Epithelial cell of esophagus (primary cell): ENCODE measurements around the gene GRIK2.

Source experiments
- DNase-seq: peaks from one replicate; pipeline ENCODE4 v3.0.0; 2010; ENCODE audit warnings: low read depth
- H3K4me3 ChIP-seq: 2 replicates; pipeline ENCODE4 v1.5.1; 2011; ENCODE audit warnings: mild to moderate bottlenecking, low read length, control low read depth
- TF ChIP-seq, protein P1 (sequence below): IDR thresholded peaks from 2 replicates; pipeline ENCODE4 v1.5.1; 2011; ENCODE audit warnings: low read depth, mild to moderate bottlenecking, low read length, control low read depth, inconsistent platforms; ENCODE audit not compliant: insufficient read depth; ENCODE audit errors: missing control alignments

GRIK2 gene

DNA sequence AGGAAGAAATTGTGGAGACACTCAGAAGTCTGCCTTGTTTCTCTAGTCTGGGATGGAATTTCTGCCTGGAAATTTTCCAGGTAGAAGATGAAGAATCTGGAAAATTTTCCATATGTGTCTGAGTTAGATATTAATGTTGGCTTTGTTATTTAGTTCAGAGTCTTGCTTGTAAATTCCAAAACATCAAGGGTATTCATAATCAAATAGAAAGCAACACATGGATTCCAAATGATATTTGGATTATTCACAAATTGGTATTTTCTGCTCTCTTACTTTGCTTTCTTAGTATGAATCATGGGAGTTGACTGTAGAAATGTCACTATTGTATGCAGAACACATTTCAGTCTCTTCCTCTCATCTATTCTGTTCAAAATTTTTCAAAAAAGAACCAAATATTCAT lies 116.0 kb downstream of the GRIK2 start:
- DNase-seq, result no peak
- TF ChIP-seq, protein P1, sequence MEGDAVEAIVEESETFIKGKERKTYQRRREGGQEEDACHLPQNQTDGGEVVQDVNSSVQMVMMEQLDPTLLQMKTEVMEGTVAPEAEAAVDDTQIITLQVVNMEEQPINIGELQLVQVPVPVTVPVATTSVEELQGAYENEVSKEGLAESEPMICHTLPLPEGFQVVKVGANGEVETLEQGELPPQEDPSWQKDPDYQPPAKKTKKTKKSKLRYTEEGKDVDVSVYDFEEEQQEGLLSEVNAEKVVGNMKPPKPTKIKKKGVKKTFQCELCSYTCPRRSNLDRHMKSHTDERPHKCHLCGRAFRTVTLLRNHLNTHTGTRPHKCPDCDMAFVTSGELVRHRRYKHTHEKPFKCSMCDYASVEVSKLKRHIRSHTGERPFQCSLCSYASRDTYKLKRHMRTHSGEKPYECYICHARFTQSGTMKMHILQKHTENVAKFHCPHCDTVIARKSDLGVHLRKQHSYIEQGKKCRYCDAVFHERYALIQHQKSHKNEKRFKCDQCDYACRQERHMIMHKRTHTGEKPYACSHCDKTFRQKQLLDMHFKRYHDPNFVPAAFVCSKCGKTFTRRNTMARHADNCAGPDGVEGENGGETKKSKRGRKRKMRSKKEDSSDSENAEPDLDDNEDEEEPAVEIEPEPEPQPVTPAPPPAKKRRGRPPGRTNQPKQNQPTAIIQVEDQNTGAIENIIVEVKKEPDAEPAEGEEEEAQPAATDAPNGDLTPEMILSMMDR, result no peak
- H3K4me3 ChIP-seq, result no peak overlapping the region

- TF ChIP-seq, protein P1, result no peak
- H3K4me3 ChIP-seq, result no peak overlapping the region
- DNase-seq, result no peak
Measured at GRCh38 chr6:101513181-101513580, 119.7 kb downstream of the GRIK2 start.

GRCh38 chr6:101516578-101516977 lies 123.1 kb downstream of the GRIK2 start:
- DNase-seq, result no peak
- H3K4me3 ChIP-seq, result no peak overlapping the region
- TF ChIP-seq, protein P1, result no peak

DNA sequence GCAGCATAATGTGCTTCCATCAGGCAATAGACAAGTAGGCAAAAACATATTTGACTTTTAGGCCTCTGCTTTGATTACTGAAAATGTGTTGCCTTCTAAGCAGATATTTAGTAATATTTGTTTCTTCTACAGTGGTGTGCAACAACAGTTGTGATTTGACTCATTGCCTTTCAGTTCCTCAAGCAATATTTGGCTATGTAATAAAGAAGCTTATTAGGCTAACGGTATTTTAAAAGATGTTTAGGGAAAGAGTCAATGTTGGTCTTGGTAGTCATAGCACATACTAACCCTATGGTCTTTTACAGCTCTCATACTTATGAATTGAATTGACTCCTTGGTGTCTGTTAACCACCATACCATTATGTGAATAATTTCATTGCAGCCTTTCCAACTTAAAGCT lies 124.1 kb downstream of the GRIK2 start:
- no peak for DNase-seq
- TF ChIP-seq, protein P1, result no peak

DNA sequence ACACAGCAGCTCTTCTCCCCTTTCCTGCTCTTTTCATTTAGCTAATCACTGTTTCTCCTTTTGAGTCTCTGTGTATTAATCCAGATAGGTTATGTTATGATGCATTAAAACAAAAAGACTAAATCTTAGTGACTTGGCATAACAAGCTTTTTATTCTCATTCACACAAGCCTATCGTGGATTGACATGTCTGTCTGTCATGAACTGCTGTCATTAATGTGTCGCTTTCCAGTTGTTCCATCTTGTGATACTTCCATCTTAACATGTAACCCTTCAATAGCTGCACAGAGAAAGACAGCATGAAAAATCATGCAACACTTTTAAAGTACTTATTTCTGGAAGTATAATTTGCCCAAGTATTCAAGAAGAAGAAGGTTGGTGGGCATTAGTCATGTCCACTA lies 128.7 kb downstream of the GRIK2 start:
- TF ChIP-seq, protein P1, result no peak
- DNase-seq, result no peak
- H3K4me3 ChIP-seq, result no peak overlapping the region

More for the DNA sequence above, 124.1 kb downstream of the GRIK2 start:
- H3K4me3 ChIP-seq, result no peak overlapping the region

GRCh38 chr6:101527467-101527866 lies 134.0 kb downstream of the GRIK2 start:
- TF ChIP-seq, protein P1, result no peak
- DNase-seq, result no peak
- H3K4me3 ChIP-seq, result no peak overlapping the region

GRCh38 chr6:101528801-101529200 lies 135.3 kb downstream of the GRIK2 start:
- TF ChIP-seq, protein P1, result no peak
- no peak overlapping the region for H3K4me3 ChIP-seq
- no peak for DNase-seq
